Duodenal mucosa (tissue), 2 donors: ENCODE measurements around the gene NPFFR1.

Experiments
- H3K27ac ChIP-seq: one replicate; pipeline ENCODE4 v1.7.0; 2013; ENCODE audit warnings: low read depth, low read length
- H3K27me3 ChIP-seq, 2 donors: one replicate each; pipeline ENCODE4 v1.7.0; 2013; ENCODE audit warnings: low read length in 2 of 2, control low read depth in 1 of 2; ENCODE audit not compliant: insufficient read depth in 2 of 2, control insufficient read depth in 1 of 2
- H3K36me3 ChIP-seq, 2 donors: one replicate each; pipeline ENCODE4 v1.7.0; 2013; ENCODE audit warnings: low read length in 2 of 2, control low read depth in 1 of 2; ENCODE audit not compliant: insufficient read depth in 2 of 2, control insufficient read depth in 1 of 2
- H3K4me1 ChIP-seq, 2 donors: one replicate each; pipeline ENCODE4 v1.7.0; 2013; ENCODE audit warnings: low read length in 2 of 2, control low read depth in 1 of 2; ENCODE audit not compliant: insufficient read depth in 2 of 2, control insufficient read depth in 1 of 2
- H3K4me3 ChIP-seq, 2 donors: one replicate each; pipeline ENCODE4 v1.7.0; 2013; ENCODE audit warnings: low read length in 2 of 2, low read depth in 1 of 2
- H3K9ac ChIP-seq, 2 donors: one replicate each; pipeline ENCODE4 v1.7.0; 2013; ENCODE audit warnings: low read length in 2 of 2, low read depth in 1 of 2
- H3K9me3 ChIP-seq, 2 donors: one replicate each; pipeline ENCODE4 v1.7.0; 2013; ENCODE audit warnings: low read length in 2 of 2, control low read depth in 1 of 2; ENCODE audit not compliant: control insufficient read depth in 1 of 2

Gene NPFFR1

DNA sequence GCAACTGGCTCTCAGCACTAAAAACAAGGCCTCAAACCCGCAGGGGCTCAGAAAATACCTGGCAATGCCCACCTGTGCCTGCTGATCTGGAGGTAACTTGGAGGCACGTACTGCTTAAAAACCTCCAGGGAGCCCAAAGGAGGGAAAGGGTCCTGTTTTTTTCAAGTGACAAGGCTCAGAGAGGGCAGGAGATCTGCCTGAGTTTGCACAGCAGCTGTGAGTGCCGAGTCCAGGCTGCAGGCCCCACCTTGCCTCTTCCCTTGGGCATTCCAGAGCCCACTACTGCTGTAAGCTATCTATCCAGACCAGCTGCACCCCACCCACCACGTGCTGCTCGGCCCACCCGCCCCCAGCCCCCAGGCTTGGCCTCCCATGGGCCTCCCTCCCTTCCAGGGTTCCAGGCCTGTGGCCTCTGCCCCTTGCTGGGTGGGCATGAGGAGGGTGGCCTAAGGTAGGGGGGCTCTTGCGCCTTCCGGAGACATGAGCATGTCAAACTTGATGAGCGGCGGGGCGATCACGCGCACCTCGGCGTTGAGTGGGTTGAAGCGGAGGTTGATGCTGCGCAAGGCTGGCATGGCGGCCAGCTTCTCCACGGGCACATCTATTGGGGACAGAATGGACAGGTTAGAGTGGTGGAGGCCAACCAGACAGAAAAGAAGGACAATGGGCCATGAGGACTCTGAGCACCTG, 17.2 kb upstream of the NPFFR1 start:
- H3K27me3 ChIP-seq: no peaks in the 10 kb centered on the region
- peaks cover 4 to 9% of the 10 kb centered on the region in 2 donors for H3K4me1 ChIP-seq
- no peaks in the 10 kb centered on the region for H3K9me3 ChIP-seq
- H3K9ac ChIP-seq: no peak overlapping the region
- H3K4me3 ChIP-seq: no peak overlapping the region
- no peak overlapping the region for H3K27ac ChIP-seq
- peaks cover 0 to 2% of the 10 kb centered on the region in 2 donors for H3K36me3 ChIP-seq

DNA sequence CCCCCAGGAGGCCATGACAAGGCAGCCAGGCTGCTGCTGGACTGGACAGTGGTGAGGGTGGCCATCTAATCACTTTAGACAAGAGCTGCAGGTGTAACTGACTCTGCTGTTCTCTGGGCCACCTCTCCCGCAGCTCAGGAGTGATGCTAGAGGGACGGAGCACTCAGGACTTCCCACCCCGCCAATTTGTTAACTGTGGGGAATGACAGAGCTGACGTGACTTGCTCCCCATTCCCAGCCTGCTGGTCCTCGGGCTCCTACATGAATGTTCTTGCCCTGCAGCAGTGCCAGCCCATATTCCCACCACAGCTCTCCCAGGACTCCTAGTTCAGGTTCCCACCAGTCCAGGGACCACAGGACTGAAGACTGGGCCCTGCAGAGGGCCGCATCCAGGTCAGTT, 16.7 kb upstream of the NPFFR1 start:
- H3K36me3 ChIP-seq: peaks cover 0 to 2% of the 10 kb centered on the region in 2 donors
- no peak overlapping the region for H3K9ac ChIP-seq
- H3K9me3 ChIP-seq: no peaks in the 10 kb centered on the region
- no peak overlapping the region for H3K4me3 ChIP-seq
- peaks cover 4 to 9% of the 10 kb centered on the region in 2 donors for H3K4me1 ChIP-seq
- no peak overlapping the region for H3K27ac ChIP-seq
- H3K27me3 ChIP-seq: no peaks in the 10 kb centered on the region

DNA sequence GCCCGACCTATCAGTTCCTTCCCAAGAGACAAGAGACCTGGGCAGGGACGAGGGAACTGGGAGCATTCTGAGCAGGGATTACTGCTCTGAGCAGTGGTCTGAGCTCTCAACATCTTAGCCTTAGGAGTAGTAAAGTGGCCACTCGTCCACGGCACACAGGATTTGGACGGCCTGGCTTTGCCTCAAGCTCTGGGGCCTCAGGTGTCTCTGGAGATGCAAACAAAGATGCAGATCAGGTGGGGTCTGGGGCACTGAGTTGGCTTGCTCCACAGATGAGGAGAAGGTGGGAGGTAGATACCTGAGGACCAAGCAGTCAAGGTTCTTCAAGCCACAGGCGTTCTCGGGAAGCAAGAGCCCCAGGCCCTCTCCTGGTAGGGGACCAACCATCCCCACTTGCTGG, 16.1 kb upstream of the NPFFR1 start:
- Histone ChIP-seq H3K4me3 (no peak overlapping the region), H3K9ac (no peak overlapping the region), H3K9me3 (no peaks in the 10 kb centered on the region), H3K27ac (no peak overlapping the region), H3K4me1 (peaks cover 4 to 9% of the 10 kb centered on the region in 2 donors), H3K36me3 (peaks cover 0 to 2% of the 10 kb centered on the region in 2 donors), H3K27me3 (no peaks in the 10 kb centered on the region)

DNA sequence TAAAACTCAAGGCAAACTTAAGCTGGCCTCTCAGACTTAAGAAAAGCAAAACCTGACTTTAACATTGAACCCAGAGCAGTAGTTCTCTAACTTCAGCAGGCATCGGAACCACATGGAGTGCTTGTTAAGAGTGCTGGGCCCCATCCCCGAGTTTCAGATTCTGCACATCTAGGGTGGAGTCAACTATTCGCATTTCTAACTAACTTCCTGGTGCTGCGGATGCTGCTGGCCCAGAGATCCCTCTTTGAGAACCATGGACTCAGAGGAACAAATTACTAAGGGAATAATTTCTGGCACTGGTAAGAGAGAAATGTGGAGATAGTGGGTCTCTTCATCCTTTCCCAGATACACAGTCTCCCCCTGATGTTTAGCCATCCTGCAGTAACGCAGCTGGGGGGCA, 14.6 kb upstream of the NPFFR1 start:
- H3K27ac ChIP-seq: no peak overlapping the region
- H3K27me3 ChIP-seq: no peaks in the 10 kb centered on the region
- H3K9me3 ChIP-seq: no peaks in the 10 kb centered on the region
- peaks cover 4 to 9% of the 10 kb centered on the region in 2 donors for H3K4me1 ChIP-seq
- no peak overlapping the region for H3K9ac ChIP-seq
- peaks cover 0 to 2% of the 10 kb centered on the region in 2 donors for H3K36me3 ChIP-seq
- no peak overlapping the region for H3K4me3 ChIP-seq

DNA sequence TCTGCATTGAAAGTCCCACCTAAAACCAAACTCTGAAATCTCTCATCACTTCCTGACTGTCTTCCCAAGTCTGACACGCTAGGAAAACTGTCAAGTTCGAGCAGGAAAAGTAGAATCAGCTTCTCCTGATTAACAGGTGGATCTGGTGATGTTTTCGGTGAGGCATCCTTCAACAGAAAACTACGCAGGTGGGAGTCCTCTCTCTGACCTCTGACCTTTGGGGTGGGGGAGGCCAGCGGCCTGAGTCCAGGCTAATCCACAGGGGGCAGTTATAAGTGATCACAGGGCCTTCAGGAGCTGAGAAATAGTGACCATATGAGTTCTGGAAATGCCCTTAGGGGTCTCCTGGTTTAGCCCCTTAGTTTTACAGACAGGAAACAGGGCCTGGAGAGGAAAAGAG, 13.4 kb upstream of the NPFFR1 start:
- Histone ChIP-seq H3K4me1 (peaks cover 4 to 9% of the 10 kb centered on the region in 2 donors), H3K36me3 (peaks cover 0 to 2% of the 10 kb centered on the region in 2 donors)

DNA sequence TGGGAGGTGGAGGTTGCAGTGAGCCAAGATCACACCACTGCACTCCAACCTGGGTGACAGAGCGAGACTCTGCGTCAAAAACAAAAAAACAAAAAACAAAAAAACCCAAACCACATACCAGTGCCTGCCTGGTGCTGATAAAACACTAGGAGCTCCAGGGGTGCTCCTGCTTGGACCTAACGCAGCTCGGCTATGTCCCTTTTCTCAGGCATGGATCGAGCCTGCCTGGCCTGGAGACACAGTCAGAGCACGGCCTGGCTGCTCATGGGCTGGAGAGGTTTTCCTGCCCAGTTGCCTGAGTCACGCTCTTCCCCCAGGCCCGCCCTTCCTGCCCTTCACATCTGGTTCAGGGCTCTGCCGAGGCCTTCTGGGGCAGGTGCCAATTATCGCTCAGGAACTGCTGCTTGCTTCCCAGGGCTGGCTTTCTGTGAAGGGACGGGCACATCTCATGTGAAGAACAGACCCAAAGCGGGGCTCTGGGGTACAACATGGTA, 12.6 kb upstream of the NPFFR1 start:
- no peaks in the 10 kb centered on the region for H3K27me3 ChIP-seq
- H3K4me3 ChIP-seq: no peak overlapping the region
- H3K36me3 ChIP-seq: peaks cover 0 to 2% of the 10 kb centered on the region in 2 donors
- H3K27ac ChIP-seq: no peak overlapping the region
- no peak overlapping the region for H3K9ac ChIP-seq
- no peaks in the 10 kb centered on the region for H3K9me3 ChIP-seq
- peaks cover 4 to 9% of the 10 kb centered on the region in 2 donors for H3K4me1 ChIP-seq

More for the DNA sequence above, 13.4 kb upstream of the NPFFR1 start:
- Histone ChIP-seq H3K9ac (no peak overlapping the region), H3K9me3 (no peaks in the 10 kb centered on the region), H3K27ac (no peak overlapping the region), H3K27me3 (no peaks in the 10 kb centered on the region), H3K4me3 (no peak overlapping the region)

DNA sequence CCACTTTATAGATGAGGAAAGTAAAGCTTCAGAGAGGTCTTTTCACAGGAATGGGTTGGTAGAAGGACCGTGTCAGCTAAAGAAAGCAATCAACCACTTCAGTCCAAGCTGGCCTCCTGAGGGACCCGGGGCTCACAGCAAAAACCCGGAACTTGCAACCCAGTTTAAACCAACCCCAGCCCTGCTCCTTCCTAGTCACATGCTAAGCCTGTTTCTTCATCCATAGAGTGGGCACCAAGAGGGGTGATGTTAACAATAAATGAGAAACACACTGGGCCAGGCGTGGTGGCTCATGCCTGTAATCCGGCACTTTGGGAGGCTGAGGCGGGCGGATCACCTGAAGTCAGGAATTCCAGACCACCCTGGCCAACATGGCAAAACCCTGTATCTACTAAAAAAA, 12.1 kb upstream of the NPFFR1 start:
- Histone ChIP-seq H3K4me1 (peaks cover 4 to 9% of the 10 kb centered on the region in 2 donors), H3K27me3 (no peaks in the 10 kb centered on the region), H3K4me3 (no peak overlapping the region), H3K36me3 (peaks cover 0 to 2% of the 10 kb centered on the region in 2 donors), H3K9ac (no peak overlapping the region), H3K27ac (no peak overlapping the region), H3K9me3 (no peaks in the 10 kb centered on the region)

DNA sequence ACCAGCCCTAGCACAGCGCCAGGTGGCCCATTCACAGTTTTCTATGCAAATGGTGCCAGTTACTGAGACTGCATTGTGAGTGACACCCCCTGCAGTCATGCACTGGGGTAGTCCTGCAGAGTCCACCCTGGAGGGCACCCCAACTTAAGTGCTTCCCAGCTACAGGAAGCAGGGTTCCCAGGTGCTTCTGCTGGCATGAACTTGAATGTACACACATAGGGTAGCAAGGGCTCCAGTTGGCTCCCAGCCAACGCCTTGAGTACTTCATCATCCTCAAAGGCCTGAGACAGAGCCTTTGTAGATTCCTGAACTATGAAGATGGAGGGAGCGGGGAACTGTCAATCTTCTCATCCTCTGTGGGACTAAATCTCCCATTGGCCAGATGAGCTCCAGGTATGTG, 11.5 kb upstream of the NPFFR1 start:
- no peaks in the 10 kb centered on the region for H3K27me3 ChIP-seq
- H3K4me1 ChIP-seq: peaks cover 4 to 9% of the 10 kb centered on the region in 2 donors
- H3K9ac ChIP-seq: no peak overlapping the region
- H3K27ac ChIP-seq: no peak overlapping the region
- no peaks in the 10 kb centered on the region for H3K9me3 ChIP-seq
- peaks cover 0 to 2% of the 10 kb centered on the region in 2 donors for H3K36me3 ChIP-seq
- no peak overlapping the region for H3K4me3 ChIP-seq

DNA sequence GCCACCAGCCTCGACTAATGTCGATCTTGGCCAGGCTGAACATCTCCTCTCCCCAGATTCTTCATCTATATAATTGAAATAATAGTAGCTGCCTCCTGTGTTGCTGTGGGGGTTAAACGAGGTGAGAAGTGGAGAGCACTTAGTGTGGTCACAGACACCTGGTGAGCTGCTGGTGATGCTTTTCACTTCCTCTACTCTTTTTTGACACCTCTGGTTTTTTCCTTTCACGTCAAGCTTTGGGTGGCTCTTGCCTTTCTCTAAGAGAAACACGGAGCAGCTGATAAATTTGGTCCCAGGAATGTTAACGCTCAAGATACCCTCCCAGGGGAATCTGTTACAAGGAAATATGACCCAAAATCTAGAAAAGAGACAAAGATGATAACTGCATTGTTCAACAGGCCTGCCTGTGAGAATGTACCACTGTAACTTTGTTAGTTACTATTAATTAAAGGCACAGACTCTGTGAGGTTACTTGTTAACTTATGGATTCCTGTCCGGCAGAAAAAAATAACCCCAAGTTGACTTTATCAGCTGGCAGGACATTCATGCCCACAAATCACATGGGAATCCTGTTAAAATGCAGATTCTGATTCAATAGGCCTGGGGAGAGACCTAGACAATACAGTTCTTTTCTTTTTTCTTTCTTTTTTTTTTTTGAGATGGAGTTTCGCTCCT, 9.5 kb upstream of the NPFFR1 start:
- H3K36me3 ChIP-seq: no peaks in the 10 kb centered on the region
- H3K4me1 ChIP-seq: peaks cover 4 to 9% of the 10 kb centered on the region in 2 donors
- H3K9ac ChIP-seq: no peak overlapping the region
- no peak overlapping the region for H3K27ac ChIP-seq
- H3K9me3 ChIP-seq: no peaks in the 10 kb centered on the region
- no peak overlapping the region for H3K4me3 ChIP-seq
- no peaks in the 10 kb centered on the region for H3K27me3 ChIP-seq

DNA sequence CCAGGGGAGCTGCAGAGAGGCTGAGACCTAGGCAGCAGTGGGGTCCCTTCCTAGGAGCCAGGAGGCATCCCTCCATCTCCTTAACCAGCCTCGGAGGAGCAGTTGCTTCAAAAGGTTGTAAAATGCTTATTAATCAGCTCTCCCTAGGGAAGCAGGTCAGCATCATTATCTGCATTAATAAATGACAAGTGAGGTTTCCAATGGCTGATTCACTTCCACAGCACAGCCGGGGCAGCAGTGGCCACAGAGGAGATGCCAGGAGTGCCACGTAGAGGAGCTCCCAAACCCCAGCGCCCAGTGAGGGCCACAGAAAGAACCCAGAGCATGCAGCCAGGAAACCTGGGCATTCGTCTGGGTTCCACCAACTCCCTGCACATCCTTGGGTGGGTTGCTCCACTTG, 8.2 kb upstream of the NPFFR1 start:
- Histone ChIP-seq H3K4me1 (peaks cover 4 to 9% of the 10 kb centered on the region in 2 donors), H3K9ac (no peak overlapping the region), H3K27me3 (no peaks in the 10 kb centered on the region), H3K27ac (no peak overlapping the region), H3K9me3 (no peaks in the 10 kb centered on the region), H3K36me3 (no peaks in the 10 kb centered on the region), H3K4me3 (no peak overlapping the region)
